WTC11 (cell line): Measurements from ENCODE around the gene TMEM198. TPM values are rescaled to one million over a fixed set of nuclear protein-coding genes. Genes with fewer than 3 reads are reported as not detected.

Experiments
- ATF2 ChIP-seq: sonication (generic); formaldehyde crosslinking; IDR thresholded peaks from 2 replicates; pipeline ENCODE4 v1.8.1; 2022; ENCODE audit warnings: low read depth, missing genetic modification reagents, borderline replicate concordance
- CBFB ChIP-seq: sonication (generic); formaldehyde crosslinking; IDR thresholded peaks from 2 replicates; pipeline ENCODE4 v1.8.1; 2022; ENCODE audit warnings: mild to moderate bottlenecking, low read depth, missing genetic modification reagents
- E2F5 ChIP-seq: sonication (generic); formaldehyde crosslinking; IDR thresholded peaks from 2 replicates; pipeline ENCODE4 v1.8.1; 2022; ENCODE audit warnings: mild to moderate bottlenecking, moderate library complexity, missing genetic modification reagents
- FOXP4 ChIP-seq: sonication (generic); formaldehyde crosslinking; IDR thresholded peaks from 2 replicates; pipeline ENCODE4 v1.8.0; 2022; ENCODE audit warnings: mild to moderate bottlenecking, missing genetic modification reagents
- GABPB1 ChIP-seq: sonication (generic); formaldehyde crosslinking; IDR thresholded peaks from 2 replicates; pipeline ENCODE4 v1.8.1; 2023; ENCODE audit warnings: mild to moderate bottlenecking, missing genetic modification reagents
- HMGA2 ChIP-seq: fragments of 250-450 bp; sonication (Bioruptor Pico); IDR thresholded peaks from 2 replicates; pipeline ENCODE4 v1.4.0; 2021; ENCODE audit warnings: mild to moderate bottlenecking, moderate library complexity
- IRF2 ChIP-seq: sonication (generic); formaldehyde crosslinking; IDR thresholded peaks from 2 replicates; pipeline ENCODE4 v1.8.0; 2022; ENCODE audit warnings: low read depth, missing genetic modification reagents, borderline replicate concordance
- JAZF1 ChIP-seq: fragments of 250-450 bp; sonication (Bioruptor Pico); IDR thresholded peaks from 2 replicates; pipeline ENCODE4 v1.9.0; 2021; ENCODE audit warnings: moderate library complexity, mild to moderate bottlenecking, inconsistent platforms
- KAT7 ChIP-seq: sonication (generic); formaldehyde crosslinking; IDR thresholded peaks from 2 replicates; pipeline ENCODE4 v1.8.1; 2023; ENCODE audit warnings: missing genetic modification reagents, mild to moderate bottlenecking, borderline replicate concordance
- NFYB ChIP-seq: sonication (generic); formaldehyde crosslinking; conservative IDR thresholded peaks from 2 replicates; pipeline ENCODE4 v1.8.0; 2022; ENCODE audit warnings: low read depth, missing genetic modification reagents
- PRDM15 ChIP-seq: sonication (generic); formaldehyde crosslinking; IDR thresholded peaks from 2 replicates; pipeline ENCODE4 v1.8.0; 2022; ENCODE audit warnings: missing genetic modification reagents
- RORB ChIP-seq: fragments of 250-450 bp; sonication (Bioruptor Pico); IDR thresholded peaks from 2 replicates; pipeline ENCODE4 v1.9.0; 2021; ENCODE audit warnings: mild to moderate bottlenecking
- SMAD3 ChIP-seq: sonication (generic); formaldehyde crosslinking; IDR thresholded peaks from 2 replicates; pipeline ENCODE4 v1.8.0; 2022; ENCODE audit warnings: missing genetic modification reagents, mild to moderate bottlenecking, borderline replicate concordance
- SP1 ChIP-seq: sonication (generic); formaldehyde crosslinking; conservative IDR thresholded peaks from 2 replicates; pipeline ENCODE4 v1.8.1; 2022; ENCODE audit warnings: missing genetic modification reagents
- TCF7 ChIP-seq: sonication (generic); formaldehyde crosslinking; IDR thresholded peaks from 2 replicates; pipeline ENCODE4 v1.8.0; 2022; ENCODE audit warnings: mild to moderate bottlenecking, low read depth, missing genetic modification reagents, moderate library complexity
- TEAD1 ChIP-seq: sonication (generic); formaldehyde crosslinking; IDR thresholded peaks from 2 replicates; pipeline ENCODE4 v1.8.0; 2022; ENCODE audit warnings: mild to moderate bottlenecking, missing genetic modification reagents
- ZMAT4 ChIP-seq: fragments of 250-450 bp; sonication (Bioruptor Pico); IDR thresholded peaks from 2 replicates; pipeline ENCODE4 v1.9.0; 2021; ENCODE audit warnings: mild to moderate bottlenecking
- ZNF317 ChIP-seq: sonication (generic); formaldehyde crosslinking; IDR thresholded peaks from 2 replicates; pipeline ENCODE4 v1.8.1; 2023; ENCODE audit warnings: low read depth, mild to moderate bottlenecking, moderate library complexity, missing genetic modification reagents, borderline replicate concordance
- ZNF396 ChIP-seq: fragments of 250-450 bp; sonication (Bioruptor Pico); IDR thresholded peaks from 2 replicates; pipeline ENCODE4 v1.8.0; 2021; ENCODE audit warnings: mild to moderate bottlenecking, moderate library complexity, borderline replicate concordance
- ZNF423 ChIP-seq: fragments of 250-450 bp; sonication (Bioruptor Pico); IDR thresholded peaks from 2 replicates; pipeline ENCODE4 v2.1.2; 2022; ENCODE audit warnings: mild to moderate bottlenecking, moderate library complexity
- ZNF512 ChIP-seq: sonication (generic); formaldehyde crosslinking; IDR thresholded peaks from 2 replicates; pipeline ENCODE4 v1.8.1; 2022; ENCODE audit warnings: missing genetic modification reagents, borderline replicate concordance
- total RNA-seq: library from RNA; stranded (reverse); gene quantifications from 3 replicates; pipeline ENCODE4 v1.2.3, GENCODE V29; 2021
- TF ChIP-seq, protein P1 (sequence below): fragments of 250-450 bp; sonication (Bioruptor Pico); conservative IDR thresholded peaks from 2 replicates; pipeline ENCODE4 v1.9.0; 2021; ENCODE audit warnings: mild to moderate bottlenecking
- TF ChIP-seq, protein P2 (sequence below): sonication (generic); formaldehyde crosslinking; conservative IDR thresholded peaks from 2 replicates; pipeline ENCODE4 v1.8.1; 2023; ENCODE audit warnings: mild to moderate bottlenecking, low read depth, missing genetic modification reagents, moderate library complexity

Gene TMEM198
- total RNA-seq, 1 experiment from 2014 or later: 7.1 TPM

GRCh38 chr2:219570194-219570923 is 26.5 kb downstream of the TMEM198 start (continued):
- TF ChIP-seq TEAD1 (no peak; the same call in none of the 2 replicates), ATF2 (CRISPR knock-in tag) (no peak), TCF7 (peak; percentile 83; the same call in 1 of the 2 replicates), NFYB (CRISPR knock-in tag) (no peak), KAT7 (CRISPR knock-in tag) (no peak; the same call in 1 of the 2 replicates), ZNF317 (CRISPR knock-in tag) (no peak), HMGA2 (CRISPR knock-in tag) (no peak), ZNF423 (CRISPR knock-in tag) (no peak), RORB (CRISPR knock-in tag) (no peak), E2F5 (peak; percentile 79; the same call in 1 of the 2 replicates), GABPB1 (no peak), ZMAT4 (CRISPR knock-in tag) (no peak), ZNF512 (CRISPR knock-in tag) (no peak), ZNF396 (CRISPR knock-in tag) (no peak), PRDM15 (CRISPR knock-in tag) (no peak), CBFB (CRISPR knock-in tag) (no peak), FOXP4 (CRISPR knock-in tag) (no peak), SMAD3 (CRISPR knock-in tag) (no peak), JAZF1 (CRISPR knock-in tag) (no peak), IRF2 (CRISPR knock-in tag) (0 out of 2 replicates have a peak, but pooled peaks have one; percentile 28), SP1 (0 out of 2 replicates have a peak, but pooled peaks have one; percentile 52)
- TF ChIP-seq, protein P1, sequence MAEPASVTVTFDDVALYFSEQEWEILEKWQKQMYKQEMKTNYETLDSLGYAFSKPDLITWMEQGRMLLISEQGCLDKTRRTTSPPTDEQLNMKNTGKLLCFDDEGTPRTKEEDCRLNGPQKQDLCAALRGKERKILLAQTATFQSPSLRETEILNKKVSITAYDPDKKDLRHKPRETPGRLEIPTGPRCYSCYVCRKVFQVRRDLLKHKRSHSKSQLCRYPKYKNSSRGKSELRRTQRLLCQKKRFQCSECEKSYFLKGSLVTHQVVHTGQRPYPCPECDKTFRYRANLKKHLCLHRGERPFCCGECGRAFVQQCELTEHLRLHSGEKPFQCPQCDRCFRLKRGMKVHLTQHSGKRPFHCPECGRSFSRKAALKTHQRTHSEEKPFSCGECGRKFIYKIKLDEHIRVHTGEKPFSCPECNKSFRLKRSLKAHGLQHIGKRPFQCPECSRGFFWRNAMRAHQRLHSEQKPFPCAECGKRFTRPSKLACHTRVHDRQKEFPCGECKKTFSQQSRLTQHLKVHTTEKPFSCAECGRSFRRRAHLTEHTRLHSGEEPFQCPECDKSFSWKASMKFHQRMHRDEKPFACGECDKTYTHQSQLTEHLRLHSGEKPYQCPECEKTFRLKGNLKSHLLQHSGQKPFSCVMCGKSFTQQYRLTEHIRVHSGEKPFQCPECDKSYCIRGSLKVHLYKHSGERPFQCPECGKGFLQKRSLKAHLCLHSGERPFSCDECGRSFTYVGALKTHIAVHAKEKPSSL (CRISPR knock-in tag): no peak
- TF ChIP-seq, protein P2, sequence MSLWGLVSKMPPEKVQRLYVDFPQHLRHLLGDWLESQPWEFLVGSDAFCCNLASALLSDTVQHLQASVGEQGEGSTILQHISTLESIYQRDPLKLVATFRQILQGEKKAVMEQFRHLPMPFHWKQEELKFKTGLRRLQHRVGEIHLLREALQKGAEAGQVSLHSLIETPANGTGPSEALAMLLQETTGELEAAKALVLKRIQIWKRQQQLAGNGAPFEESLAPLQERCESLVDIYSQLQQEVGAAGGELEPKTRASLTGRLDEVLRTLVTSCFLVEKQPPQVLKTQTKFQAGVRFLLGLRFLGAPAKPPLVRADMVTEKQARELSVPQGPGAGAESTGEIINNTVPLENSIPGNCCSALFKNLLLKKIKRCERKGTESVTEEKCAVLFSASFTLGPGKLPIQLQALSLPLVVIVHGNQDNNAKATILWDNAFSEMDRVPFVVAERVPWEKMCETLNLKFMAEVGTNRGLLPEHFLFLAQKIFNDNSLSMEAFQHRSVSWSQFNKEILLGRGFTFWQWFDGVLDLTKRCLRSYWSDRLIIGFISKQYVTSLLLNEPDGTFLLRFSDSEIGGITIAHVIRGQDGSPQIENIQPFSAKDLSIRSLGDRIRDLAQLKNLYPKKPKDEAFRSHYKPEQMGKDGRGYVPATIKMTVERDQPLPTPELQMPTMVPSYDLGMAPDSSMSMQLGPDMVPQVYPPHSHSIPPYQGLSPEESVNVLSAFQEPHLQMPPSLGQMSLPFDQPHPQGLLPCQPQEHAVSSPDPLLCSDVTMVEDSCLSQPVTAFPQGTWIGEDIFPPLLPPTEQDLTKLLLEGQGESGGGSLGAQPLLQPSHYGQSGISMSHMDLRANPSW (CRISPR knock-in tag): no peak
